GM12873 (cell line): Measurements from ENCODE around the gene LONRF2.

Source experiments
- CTCF ChIP-seq: IDR thresholded peaks from 2 replicates; pipeline ENCODE4 v1.5.1; 2012; ENCODE audit warnings: low read depth, mild to moderate bottlenecking, moderate library complexity, low read length, control low read depth; ENCODE audit not compliant: insufficient read depth; ENCODE audit errors: missing control alignments

Gene LONRF2

DNA sequence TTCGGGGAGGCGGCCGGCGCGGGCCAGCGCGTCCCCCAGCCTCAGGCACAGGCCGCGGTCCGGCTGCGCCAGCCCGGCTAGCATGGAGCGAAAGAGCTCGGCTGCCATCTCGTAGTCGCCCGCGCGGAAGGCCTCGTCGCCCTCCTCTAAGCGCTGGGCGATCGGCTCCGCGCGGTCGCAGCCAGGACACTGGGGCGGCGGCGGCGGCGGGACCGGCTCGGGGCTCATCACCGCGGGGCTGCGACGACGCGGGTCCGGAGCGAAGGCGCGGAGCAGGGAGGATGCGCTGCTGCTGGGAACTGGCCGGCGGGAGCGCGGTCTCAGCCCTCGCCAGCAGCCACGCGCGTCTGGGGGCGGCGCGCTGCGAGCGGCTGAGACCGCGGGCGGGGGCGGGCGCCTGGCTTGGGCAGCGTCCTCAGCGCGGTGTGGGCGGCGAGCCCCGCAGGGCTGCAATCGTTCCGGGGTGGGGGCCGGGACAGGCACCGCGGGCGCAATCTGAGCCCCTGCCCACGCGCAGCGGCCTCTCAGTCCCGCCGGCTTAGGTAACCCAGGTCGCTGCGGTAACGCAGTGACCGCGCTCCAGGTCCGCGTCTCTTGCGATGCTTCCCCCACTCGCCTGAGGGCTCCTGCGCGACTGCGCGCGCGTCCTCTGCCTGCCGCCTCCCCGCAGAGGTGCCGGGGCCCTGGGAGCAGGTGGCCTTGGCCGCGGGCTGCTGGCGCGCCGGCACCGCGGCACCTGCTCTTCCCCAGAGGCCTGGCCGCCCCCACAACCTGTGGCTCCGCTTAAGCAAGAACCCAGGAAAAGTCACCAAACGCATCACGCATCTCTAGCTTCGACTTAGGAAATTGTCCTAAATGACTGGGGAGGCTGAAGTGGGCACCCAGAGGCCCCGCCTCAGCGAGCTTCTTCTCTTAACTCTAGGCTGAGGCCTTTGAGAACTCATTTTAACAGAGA lies at the start of gene LONRF2:
LONRF2 (minus strand) TSS at position 636 of the 955 bp plus-strand sequence; CDS start at position 228, 408 bp downstream.
- no peak for TF ChIP-seq CTCF

GRCh38 chr2:100367163-100367562 lies 44.9 kb upstream of the LONRF2 start:
- TF ChIP-seq CTCF: no peak

DNA sequence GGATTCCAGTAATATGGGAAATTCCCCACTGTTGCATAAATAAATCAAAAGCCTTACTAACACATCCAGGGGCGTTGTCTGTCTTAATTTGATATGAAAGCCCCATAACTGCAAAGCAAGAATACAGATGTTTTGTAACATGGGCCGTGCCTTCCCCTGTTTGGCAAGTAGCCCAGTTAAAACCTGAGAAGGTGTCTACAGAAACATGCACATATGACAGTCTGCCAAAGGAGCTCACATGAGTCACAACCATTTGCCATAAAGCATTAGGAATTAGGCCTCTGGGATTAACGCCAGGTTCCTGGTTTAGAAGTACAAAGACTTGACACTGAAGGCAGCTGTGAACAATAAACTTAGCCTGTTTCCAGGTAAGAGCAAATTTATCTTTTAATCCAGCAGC lies 43.1 kb upstream of the LONRF2 start:
- no peak for TF ChIP-seq CTCF

DNA sequence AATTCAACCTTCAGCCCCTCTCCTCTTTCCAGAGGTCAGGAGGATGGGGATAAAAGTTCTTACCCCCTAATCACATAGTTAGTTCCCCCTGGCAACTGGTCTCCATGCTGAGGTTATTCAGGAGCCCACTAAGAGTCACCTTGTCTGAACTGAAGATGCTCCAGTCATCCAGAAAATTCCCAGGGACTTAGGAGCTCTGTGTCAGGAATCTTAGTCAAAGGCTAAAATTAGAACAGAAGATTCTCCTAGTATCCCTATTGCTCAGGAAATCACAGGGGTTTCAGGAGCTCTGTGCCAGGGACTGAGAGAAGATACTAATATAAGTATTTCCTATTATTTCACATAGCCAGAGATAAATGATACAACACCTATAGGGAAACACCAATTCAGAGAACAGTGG lies 37.3 kb upstream of the LONRF2 start:
- TF ChIP-seq CTCF: no peak

GRCh38 chr2:100358554-100358953 lies 36.3 kb upstream of the LONRF2 start:
- TF ChIP-seq CTCF: no peak

GRCh38 chr2:100352521-100352920 lies 30.2 kb upstream of the LONRF2 start:
- no peak for TF ChIP-seq CTCF

GRCh38 chr2:100350661-100351185 lies 28.4 kb upstream of the LONRF2 start:
- TF ChIP-seq CTCF: no peak
